Chondrocyte (in vitro differentiated cells): ENCODE measurements around the gene KIF3B. TPM values are rescaled to one million over a fixed set of nuclear protein-coding genes. Genes with fewer than 3 reads are reported as not detected.

Experiments used
- DNase-seq: peaks from one replicate; pipeline ENCODE4 v3.0.0; 2021; ENCODE audit warnings: mixed read lengths, low spot score
- H3K27ac Mint-ChIP-seq: one replicate; pipeline ENCODE4 v1.8.0; 2021; ENCODE audit warnings: mild to moderate bottlenecking, moderate library complexity, mixed read lengths; ENCODE audit not compliant: unreplicated experiment
- H3K27me3 Mint-ChIP-seq: 2 replicates; pipeline ENCODE4 v1.8.0; 2021; ENCODE audit warnings: low read depth, mixed read lengths
- H3K36me3 Mint-ChIP-seq: 2 replicates; pipeline ENCODE4 v1.8.0; 2021; ENCODE audit warnings: low read depth, mixed read lengths
- H3K4me1 Mint-ChIP-seq: 2 replicates; pipeline ENCODE4 v1.8.0; 2021; ENCODE audit warnings: low read depth, mild to moderate bottlenecking, mixed read lengths
- H3K4me3 Mint-ChIP-seq: one replicate; pipeline ENCODE4 v1.8.0; 2021; ENCODE audit warnings: mild to moderate bottlenecking, moderate library complexity, mixed read lengths; ENCODE audit not compliant: unreplicated experiment
- H3K9me3 Mint-ChIP-seq: 2 replicates; pipeline ENCODE4 v1.8.0; 2021; ENCODE audit warnings: low read depth, mixed read lengths
- total RNA-seq: library from RNA; stranded (reverse); gene quantifications from 3 replicates; pipeline ENCODE4 v1.2.1, GENCODE V29; 2021
- TF ChIP-seq, protein P1 (sequence below): fragments of 200-600 bp; sonication (generic); IDR thresholded peaks from 2 replicates; pipeline ENCODE4 v1.5.0; 2021; ENCODE audit warnings: antibody characterized with exemption, mild to moderate bottlenecking, moderate library complexity

The KIF3B gene
- total RNA-seq, 1 donor from 2014 or later: 35.5 TPM

DNA sequence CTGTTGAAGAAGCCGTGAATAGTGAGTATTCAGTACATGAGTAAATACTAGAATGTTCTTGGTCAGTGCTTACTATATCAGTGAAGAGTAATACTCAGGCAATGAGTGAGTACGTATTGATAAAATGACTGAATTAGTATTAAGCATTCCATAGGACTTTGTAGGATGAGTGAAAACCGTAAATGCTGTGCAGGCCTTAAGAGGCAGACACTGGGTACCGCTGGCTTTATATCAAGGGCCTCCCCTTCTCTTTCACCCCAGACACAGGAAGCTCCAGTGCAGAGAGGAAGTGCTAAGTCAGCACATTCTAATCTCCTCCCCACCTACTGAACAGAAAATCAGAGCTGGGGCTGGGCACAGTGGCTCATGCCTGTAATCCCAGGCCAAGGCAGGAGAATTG, 45.6 kb upstream of the KIF3B start:
- TF ChIP-seq, protein P1, sequence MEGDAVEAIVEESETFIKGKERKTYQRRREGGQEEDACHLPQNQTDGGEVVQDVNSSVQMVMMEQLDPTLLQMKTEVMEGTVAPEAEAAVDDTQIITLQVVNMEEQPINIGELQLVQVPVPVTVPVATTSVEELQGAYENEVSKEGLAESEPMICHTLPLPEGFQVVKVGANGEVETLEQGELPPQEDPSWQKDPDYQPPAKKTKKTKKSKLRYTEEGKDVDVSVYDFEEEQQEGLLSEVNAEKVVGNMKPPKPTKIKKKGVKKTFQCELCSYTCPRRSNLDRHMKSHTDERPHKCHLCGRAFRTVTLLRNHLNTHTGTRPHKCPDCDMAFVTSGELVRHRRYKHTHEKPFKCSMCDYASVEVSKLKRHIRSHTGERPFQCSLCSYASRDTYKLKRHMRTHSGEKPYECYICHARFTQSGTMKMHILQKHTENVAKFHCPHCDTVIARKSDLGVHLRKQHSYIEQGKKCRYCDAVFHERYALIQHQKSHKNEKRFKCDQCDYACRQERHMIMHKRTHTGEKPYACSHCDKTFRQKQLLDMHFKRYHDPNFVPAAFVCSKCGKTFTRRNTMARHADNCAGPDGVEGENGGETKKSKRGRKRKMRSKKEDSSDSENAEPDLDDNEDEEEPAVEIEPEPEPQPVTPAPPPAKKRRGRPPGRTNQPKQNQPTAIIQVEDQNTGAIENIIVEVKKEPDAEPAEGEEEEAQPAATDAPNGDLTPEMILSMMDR: no peak
- H3K4me1 Mint-ChIP-seq: no peaks in the 10 kb centered on the region

DNA sequence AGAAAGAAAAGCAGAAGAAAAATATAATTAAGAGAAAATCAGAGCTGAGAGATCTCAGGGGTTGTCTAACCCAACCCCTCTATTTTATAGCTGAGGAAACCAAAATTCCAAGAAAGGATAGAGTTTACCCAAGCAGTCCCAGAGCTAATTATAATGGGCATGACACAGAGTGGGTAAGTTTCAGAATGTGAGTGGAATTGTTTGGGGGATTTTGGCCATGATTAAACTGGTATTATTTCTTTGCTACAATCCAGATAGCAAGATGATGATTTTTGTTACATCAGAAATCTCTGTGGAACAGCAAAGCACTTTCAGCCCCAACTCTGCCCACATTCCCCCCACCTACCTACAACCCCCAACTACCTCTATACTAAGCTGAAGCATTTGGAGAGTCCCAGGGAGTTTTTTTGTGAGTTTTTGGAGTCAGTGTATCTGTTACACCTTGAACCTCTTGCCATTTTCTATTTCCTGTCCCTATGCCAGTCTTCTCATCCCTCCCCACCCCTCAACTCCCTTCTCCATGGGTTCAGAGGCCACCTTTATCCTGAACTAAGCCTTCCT, 45.0 kb upstream of the KIF3B start:
- no peak for DNase-seq
- Mint-ChIP-seq H3K4me1 (no peaks in the 10 kb centered on the region), H3K36me3 (peaks cover 67% of the 10 kb centered on the region), H3K27me3 (no peaks in the 10 kb centered on the region), H3K9me3 (no peaks in the 10 kb centered on the region), H3K4me3 (no peak overlapping the region), H3K27ac (no peak overlapping the region)
- TF ChIP-seq, protein P1: no peak

More for the DNA sequence above, 45.6 kb upstream of the KIF3B start:
- Mint-ChIP-seq H3K36me3 (peaks cover 61% of the 10 kb centered on the region), H3K27ac (no peak overlapping the region), H3K9me3 (no peaks in the 10 kb centered on the region), H3K27me3 (no peaks in the 10 kb centered on the region), H3K4me3 (no peak overlapping the region)
- peak; percentile 7 for DNase-seq

DNA sequence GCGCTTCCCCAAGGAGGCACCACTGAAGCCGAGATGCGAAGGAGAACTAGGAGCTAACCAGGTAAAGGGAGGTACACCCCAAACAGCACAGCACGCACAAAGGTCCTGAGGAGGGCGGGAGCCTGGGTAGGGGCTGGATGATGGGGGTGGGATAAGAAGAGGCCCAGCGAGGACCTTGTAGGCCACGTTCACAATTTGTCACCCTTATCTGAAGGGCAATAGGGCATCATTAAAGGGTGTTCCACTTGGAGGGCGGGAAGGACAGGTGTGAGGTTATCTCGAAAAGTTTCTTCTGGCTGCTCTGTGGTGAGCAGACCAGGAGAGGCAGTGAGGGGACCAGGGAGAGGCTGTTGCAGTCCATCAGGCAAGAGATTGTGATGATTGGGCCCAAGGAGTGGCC, 44.2 kb upstream of the KIF3B start:
- Mint-ChIP-seq H3K27me3 (no peaks in the 10 kb centered on the region), H3K4me3 (no peak overlapping the region), H3K9me3 (no peaks in the 10 kb centered on the region), H3K36me3 (peaks cover 62% of the 10 kb centered on the region), H3K27ac (no peak overlapping the region), H3K4me1 (no peaks in the 10 kb centered on the region)
- peak; percentile 24 for DNase-seq
- TF ChIP-seq, protein P1: no peak

DNA sequence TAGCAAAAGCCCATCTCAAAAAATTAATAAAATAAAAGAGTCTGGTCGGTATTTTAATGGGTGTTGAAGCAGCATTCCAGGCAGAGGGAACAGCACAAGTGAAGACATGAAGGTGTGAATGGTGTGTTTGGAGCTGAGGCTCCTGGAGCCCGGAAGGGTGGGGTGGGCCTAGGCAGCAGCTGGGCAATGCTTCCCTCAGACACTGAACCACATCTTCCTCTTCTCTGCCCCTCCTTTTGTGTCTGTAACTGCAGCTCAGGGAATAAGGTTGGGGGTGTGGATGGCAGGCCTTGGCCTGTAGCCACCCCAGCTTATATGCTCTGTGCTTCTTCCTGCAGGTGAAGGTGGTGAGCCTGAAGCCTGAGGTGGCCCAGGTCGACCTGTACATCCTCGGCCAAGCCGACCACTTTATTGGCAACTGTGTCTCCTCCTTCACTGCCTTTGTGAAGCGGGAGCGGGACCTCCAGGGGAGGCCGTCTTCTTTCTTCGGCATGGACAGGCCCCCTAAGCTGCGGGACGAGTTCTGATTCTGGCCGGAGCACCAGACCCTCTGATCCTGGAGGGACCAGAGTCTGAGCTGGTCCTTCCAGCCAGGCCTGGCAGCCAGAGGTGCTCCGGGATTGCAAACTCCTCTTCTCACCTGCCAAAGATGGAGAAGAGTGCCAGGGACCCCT, 43.2 kb upstream of the KIF3B start:
- H3K27me3 Mint-ChIP-seq: no peaks in the 10 kb centered on the region
- H3K4me1 Mint-ChIP-seq: no peaks in the 10 kb centered on the region
- H3K36me3 Mint-ChIP-seq: peaks cover 56% of the 10 kb centered on the region
- TF ChIP-seq, protein P1: no peak
- H3K27ac Mint-ChIP-seq: no peak overlapping the region
- H3K4me3 Mint-ChIP-seq: no peak overlapping the region
- no peaks in the 10 kb centered on the region for H3K9me3 Mint-ChIP-seq
- DNase-seq: peak; percentile 67

DNA sequence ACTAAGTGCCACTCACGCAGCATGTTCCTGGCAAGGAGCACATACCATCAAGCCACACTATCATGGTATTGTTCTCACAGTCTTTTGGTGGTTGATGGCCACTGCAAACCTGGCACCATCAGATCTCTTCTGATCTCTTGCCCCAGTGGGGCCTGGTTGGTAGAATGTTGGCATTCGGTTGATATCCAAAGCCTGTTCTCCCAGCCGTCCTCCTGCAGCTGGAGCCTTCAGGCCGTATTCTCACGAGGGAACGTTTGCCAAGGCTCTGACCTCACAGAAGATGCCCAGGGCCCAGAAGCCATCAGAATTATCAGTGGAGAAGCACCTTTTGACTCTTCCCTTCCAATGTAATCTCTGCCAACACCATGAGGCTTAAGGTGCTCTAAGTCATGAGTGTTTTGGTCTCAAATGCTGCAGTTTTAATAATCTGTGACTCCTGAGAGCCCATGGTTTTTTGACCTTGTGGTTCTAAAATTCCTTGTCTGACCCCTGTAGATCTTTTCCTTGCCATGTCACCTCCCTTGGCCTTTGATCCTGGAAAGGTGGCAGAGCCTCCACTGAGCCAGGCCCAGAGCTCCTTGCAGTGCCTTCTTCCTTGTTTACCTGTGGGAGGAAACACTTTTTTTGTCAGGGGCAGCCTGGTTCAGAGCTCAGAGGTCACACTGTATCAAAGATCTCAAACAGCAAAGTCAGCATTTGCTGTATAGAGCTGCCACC, 42.0 kb upstream of the KIF3B start:
- peak; percentile 18 for DNase-seq
- Mint-ChIP-seq H3K4me1 (peaks cover 5% of the 10 kb centered on the region), H3K9me3 (no peaks in the 10 kb centered on the region), H3K27me3 (no peaks in the 10 kb centered on the region), H3K4me3 (no peak overlapping the region), H3K27ac (no peak overlapping the region), H3K36me3 (peaks cover 55% of the 10 kb centered on the region)
- TF ChIP-seq, protein P1: no peak
